LNCAP (cell line): Measurements from ENCODE around the gene PLAAT5.

Source experiments
- CTCF ChIP-seq: fragments of 450-650 bp; IDR thresholded peaks from 2 replicates; pipeline ENCODE4 v1.5.1; 2017; ENCODE audit warnings: mild to moderate bottlenecking

Gene PLAAT5

GRCh38 chr11:63490551-63491239 lies at the start of gene PLAAT5:
PLAAT5 (minus strand) TSS chr11:63491167; CDS start chr11:63491034, 133 bp downstream.
- no peak for TF ChIP-seq CTCF

- TF ChIP-seq CTCF, result no peak
Observed at GRCh38 chr11:63537293-63538101, 46.5 kb upstream of the PLAAT5 start.

- TF ChIP-seq CTCF, result no peak
Observed at GRCh38 chr11:63536669-63537292, 45.8 kb upstream of the PLAAT5 start, which contains the start of gene PLAAT4. PLAAT4 (plus strand) TSS chr11:63536808; CDS start chr11:63536869, 61 bp downstream.

- TF ChIP-seq CTCF, result no peak
Observed at GRCh38 chr11:63535734-63536133, 44.8 kb upstream of the PLAAT5 start.

- TF ChIP-seq CTCF, result no peak
Observed at GRCh38 chr11:63534895-63535461, 44.0 kb upstream of the PLAAT5 start.

GRCh38 chr11:63534076-63534475 lies 43.1 kb upstream of the PLAAT5 start:
- no peak for TF ChIP-seq CTCF

GRCh38 chr11:63532799-63533475 lies 42.0 kb upstream of the PLAAT5 start:
- no peak for TF ChIP-seq CTCF
